Adrenal gland (tissue), 12 donors: ENCODE data around the gene BTBD9. TPM values are rescaled to one million over a fixed set of nuclear protein-coding genes. Genes with fewer than 3 reads are reported as not detected.

ENCODE experiments used
- DNase-seq, 7 donors: peaks; one replicate each; pipeline ENCODE4 v3.0.0-alpha.2; 2019 to 2020
- H3K27ac ChIP-seq, 5 donors: fragments of 200-600 bp; sonication (generic) in 4 of 5; 1 replicate in 3 of 5; 2 replicates in 2 of 5; pipeline versions ENCODE4 v1.5.1 to v1.8.0; 2016 to 2020; ENCODE audit warnings: mild to moderate bottlenecking in 1 of 5
- H3K27me3 ChIP-seq: fragments of 200-600 bp; 2 replicates; pipeline ENCODE4 v1.8.0; 2021
- H3K36me3 ChIP-seq, 2 donors: fragments of 200-600 bp; replicated peaks in 1 of 2; 1 replicate in 1 of 2; 2 replicates in 1 of 2; pipeline versions ENCODE4 v1.5.1 to v1.8.0; 2018 to 2022
- H3K4me1 ChIP-seq, 2 donors: fragments of 200-600 bp; replicated peaks in 1 of 2; 1 replicate in 1 of 2; 2 replicates in 1 of 2; pipeline versions ENCODE4 v1.5.1 to v1.8.0; 2018 to 2021
- H3K4me3 ChIP-seq, 4 donors: fragments of 200-600 bp; sonication (generic) in 3 of 4; one replicate each; pipeline ENCODE4 v1.5.1; 2016 to 2018
- H3K9me3 ChIP-seq, 3 donors: fragments of 200-600 bp; sonication (generic) in 1 of 3; replicated peaks in 1 of 3; 1 replicate in 2 of 3; 2 replicates in 1 of 3; pipeline versions ENCODE4 v1.5.1 to v1.8.0; 2016 to 2021
- POLR2A ChIP-seq, 2 donors: fragments of 450-650 bp; IDR thresholded peaks; one replicate each; pipeline ENCODE4 v1.6.1; 2017; ENCODE audit warnings: antibody characterized with exemption in 2 of 2, mild to moderate bottlenecking in 2 of 2, moderate library complexity in 1 of 2
- WGBS, 4 donors: extraction: QIAGEN DNeasy Blood & Tissue Kit in 2 of 4; methylation state at CpG; one replicate each; pipeline versions ENCODE4 v1.1.5 to v1.1.7; 2013 to 2017; 5-methylcytosine and 5-hydroxymethylcytosine counted together
- intact Hi-C, 2 donors: fragments of 100-400 bp; cut with DNase I; formaldehyde crosslinking; loops; one replicate each; pipeline versions ENCODE4 v1.14.1 to v1.15.0; 2022 to 2023
- polyA plus RNA-seq, 3 donors: library from polyadenylated mRNA; stranded (reverse); fragments of 200-250 nt in 2 of 3; fragments of 350-450 nt in 1 of 3; fragmentation: Illumina TruSeq in 1 of 3; extraction: RNeasy Lipid Tissue Mini Kit (QIAGEN cat#74804) in 1 of 3; gene quantifications; one replicate each; pipeline ENCODE4 v1.2.3, GENCODE V29; 2013 to 2014
- total RNA-seq, 9 donors: library from RNA; depleted of rRNA in 4 of 9; stranded (reverse); fragments of >200 nt in 4 of 9; fragments of 120-200 nt in 1 of 9; fragmentation: NEBNext Ultra II Directional in 1 of 9; extraction: Animal tissue kit (Norgen Biotek cat#: 25700) in 1 of 9; gene quantifications; one replicate each; pipeline versions ENCODE4 v1.1.0 to v1.2.4, GENCODE V29; 2013 to 2023
- TF ChIP-seq, protein P1 (sequence below), 6 experiments: fragments of 450-650 bp in 4 of 6; fragments of 200-600 bp in 2 of 6; sonication (generic) in 1 of 6; IDR thresholded peaks; 1 replicate in 5 of 6; 2 replicates in 1 of 6; pipeline versions ENCODE4 v1.5.1 to v1.8.0; 2016 to 2021; ENCODE audit warnings: antibody characterized with exemption in 6 of 6, mild to moderate bottlenecking in 2 of 6, moderate library complexity in 1 of 6
- donor health status: healthy with polysubstance abuse.
- donor health status: Bipolar disorder and iron deficiency.
- donor health status: DM: yes; HTN: yes; CAD: no.
- donor health status: DM: no; HTN: no; CAD: no.
- donor health status: DM: no; HTN: no; CAD: no.
- donor health status: DM: yes; HTN: yes; CAD: no.

BTBD9 gene
- total and polyA plus RNA-seq, 12 donors = 2.4 to 29.6 (median 18.1) TPM

- no peak for DNase-seq
- Histone ChIP-seq H3K9me3 (no peaks in the 10 kb centered on the region), H3K27ac (no peak overlapping the region), H3K4me1 (no peaks in the 10 kb centered on the region), H3K27me3 (no peaks in the 10 kb centered on the region), H3K36me3 (no peaks in the 10 kb centered on the region), H3K4me3 (no peak overlapping the region)
- WGBS, 4 donors = 86 to 89% (median 86%) methylated on average over 3 of the region's 3 CpGs
- intact Hi-C loops = no loop called here
- TF ChIP-seq POLR2A (IDR thresholded peaks at IDR 0.05) = no peak
- TF ChIP-seq, protein P1, sequence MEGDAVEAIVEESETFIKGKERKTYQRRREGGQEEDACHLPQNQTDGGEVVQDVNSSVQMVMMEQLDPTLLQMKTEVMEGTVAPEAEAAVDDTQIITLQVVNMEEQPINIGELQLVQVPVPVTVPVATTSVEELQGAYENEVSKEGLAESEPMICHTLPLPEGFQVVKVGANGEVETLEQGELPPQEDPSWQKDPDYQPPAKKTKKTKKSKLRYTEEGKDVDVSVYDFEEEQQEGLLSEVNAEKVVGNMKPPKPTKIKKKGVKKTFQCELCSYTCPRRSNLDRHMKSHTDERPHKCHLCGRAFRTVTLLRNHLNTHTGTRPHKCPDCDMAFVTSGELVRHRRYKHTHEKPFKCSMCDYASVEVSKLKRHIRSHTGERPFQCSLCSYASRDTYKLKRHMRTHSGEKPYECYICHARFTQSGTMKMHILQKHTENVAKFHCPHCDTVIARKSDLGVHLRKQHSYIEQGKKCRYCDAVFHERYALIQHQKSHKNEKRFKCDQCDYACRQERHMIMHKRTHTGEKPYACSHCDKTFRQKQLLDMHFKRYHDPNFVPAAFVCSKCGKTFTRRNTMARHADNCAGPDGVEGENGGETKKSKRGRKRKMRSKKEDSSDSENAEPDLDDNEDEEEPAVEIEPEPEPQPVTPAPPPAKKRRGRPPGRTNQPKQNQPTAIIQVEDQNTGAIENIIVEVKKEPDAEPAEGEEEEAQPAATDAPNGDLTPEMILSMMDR (IDR thresholded peaks at IDR 0.05) = no peak
Measured at GRCh38 chr6:38531134-38531533, 108.6 kb downstream of the BTBD9 start.

GRCh38 chr6:38528196-38528965, 111.3 kb downstream of the BTBD9 start:
- intact Hi-C loops = no loop called here
- DNase-seq = no peak
- TF ChIP-seq POLR2A (IDR thresholded peaks at IDR 0.05) = no peak
- TF ChIP-seq, protein P1 (IDR thresholded peaks at IDR 0.05) = no peak
- Histone ChIP-seq H3K9me3 (no peaks in the 10 kb centered on the region), H3K36me3 (no peaks in the 10 kb centered on the region), H3K27ac (no peak overlapping the region), H3K4me1 (no peaks in the 10 kb centered on the region), H3K27me3 (no peaks in the 10 kb centered on the region), H3K4me3 (no peak overlapping the region)
- WGBS, 4 donors = 91 to 100% (median 96%) methylated on average over 1 to 5 of the region's 5 CpGs

- Histone ChIP-seq H3K27ac (no peak overlapping the region), H3K27me3 (no peaks in the 10 kb centered on the region), H3K9me3 (no peaks in the 10 kb centered on the region), H3K36me3 (no peaks in the 10 kb centered on the region), H3K4me1 (no peaks in the 10 kb centered on the region), H3K4me3 (no peak overlapping the region)
- WGBS, 4 donors = 88 to 100% (median 94%) methylated on average over 1 of the region's 1 CpG
- intact Hi-C loops = no loop called here
- DNase-seq = no peak
- TF ChIP-seq, protein P1 (IDR thresholded peaks at IDR 0.05) = no peak
Measured at GRCh38 chr6:38527371-38527770, 112.4 kb downstream of the BTBD9 start.

DNA sequence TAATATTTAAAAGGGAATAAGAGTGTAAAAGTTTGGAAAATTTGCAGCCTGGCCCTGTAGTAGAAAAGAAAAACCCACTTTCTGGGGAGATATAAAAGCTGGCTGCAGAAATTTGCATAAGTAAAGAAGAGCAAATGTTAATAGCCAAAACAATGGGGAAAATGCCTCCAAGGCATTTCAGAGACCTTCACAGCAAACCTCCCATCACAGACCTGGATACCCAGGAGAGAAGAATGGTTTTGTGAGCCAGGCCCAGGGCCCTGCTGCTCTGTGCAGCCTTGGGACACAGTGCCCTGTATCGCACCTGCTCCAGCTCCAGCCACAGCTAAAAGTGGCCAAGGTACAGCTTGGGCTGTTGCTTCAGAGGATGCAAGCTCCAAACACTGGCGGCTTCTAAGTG, 113.8 kb downstream of the BTBD9 start:
- Histone ChIP-seq H3K4me3 (no peak overlapping the region), H3K9me3 (no peaks in the 10 kb centered on the region), H3K4me1 (peaks cover 0 to 5% of the 10 kb centered on the region in 2 donors), H3K27me3 (no peaks in the 10 kb centered on the region), H3K27ac (no peak overlapping the region), H3K36me3 (no peaks in the 10 kb centered on the region)
- intact Hi-C loops = no loop called here
- 93 to 100% (median 100%) methylated on average over 2 of the region's 2 CpGs for whole genome bisulfite sequencing, 4 donors
- DNase-seq = no peak
- TF ChIP-seq, protein P1 (IDR thresholded peaks at IDR 0.05) = no peak
- TF ChIP-seq POLR2A (IDR thresholded peaks at IDR 0.05) = no peak
